ENCODE data around the gene AKAP12.

GRCh38 chr6:151230277-151230577, 9.5 kb upstream of the AKAP12 start:
- TF ChIP-seq CTCF (IDR thresholded peaks at IDR 0.05; ENCODE audit: low read depth, low read length, poor library complexity, severe bottlenecking) (no peak), EZH2phosphoT487 (IDR thresholded peaks at IDR 0.05; ENCODE audit: borderline replicate concordance, low read length) (no peak)

Measured in DOHH2 (cell line).